Measurements from ENCODE around the gene RORC. TPM values are rescaled to one million over a fixed set of nuclear protein-coding genes. Genes with fewer than 3 reads are reported as not detected.

Gene RORC
- total RNA-seq, 1 donor from 2014 or later, result 0.94 TPM

GRCh38 chr1:151819227-151819835, 12.3 kb downstream of the RORC start:
- H3K27ac Mint-ChIP-seq, result no peak overlapping the region
- no peaks in the 10 kb centered on the region for H3K9me3 Mint-ChIP-seq
- intact Hi-C loops (cut with micrococcal nuclease), result no loop called here
- H3K27me3 Mint-ChIP-seq (ENCODE audit: low read depth), result no peaks in the 10 kb centered on the region
- H3K36me3 Mint-ChIP-seq (ENCODE audit: low read depth), result no peaks in the 10 kb centered on the region
- H3K4me1 Mint-ChIP-seq (ENCODE audit: low read depth), result peaks cover 46% of the 10 kb centered on the region
- H3K4me3 Mint-ChIP-seq (ENCODE audit: low read depth), result no peak overlapping the region
- no peak for DNase-seq (ENCODE audit: low spot score)

- peaks cover 35% of the 10 kb centered on the region for H3K4me1 Mint-ChIP-seq (ENCODE audit: low read depth)
- H3K27ac Mint-ChIP-seq, result no peak overlapping the region
- DNase-seq (ENCODE audit: low spot score), result no peak
- no peaks in the 10 kb centered on the region for H3K36me3 Mint-ChIP-seq (ENCODE audit: low read depth)
- no peaks in the 10 kb centered on the region for H3K9me3 Mint-ChIP-seq
- intact Hi-C loops (cut with micrococcal nuclease), result no loop called here
- H3K27me3 Mint-ChIP-seq (ENCODE audit: low read depth), result no peaks in the 10 kb centered on the region
- H3K4me3 Mint-ChIP-seq (ENCODE audit: low read depth), result no peak overlapping the region
Observed at GRCh38 chr1:151817353-151817730, 14.3 kb downstream of the RORC start.

DNA sequence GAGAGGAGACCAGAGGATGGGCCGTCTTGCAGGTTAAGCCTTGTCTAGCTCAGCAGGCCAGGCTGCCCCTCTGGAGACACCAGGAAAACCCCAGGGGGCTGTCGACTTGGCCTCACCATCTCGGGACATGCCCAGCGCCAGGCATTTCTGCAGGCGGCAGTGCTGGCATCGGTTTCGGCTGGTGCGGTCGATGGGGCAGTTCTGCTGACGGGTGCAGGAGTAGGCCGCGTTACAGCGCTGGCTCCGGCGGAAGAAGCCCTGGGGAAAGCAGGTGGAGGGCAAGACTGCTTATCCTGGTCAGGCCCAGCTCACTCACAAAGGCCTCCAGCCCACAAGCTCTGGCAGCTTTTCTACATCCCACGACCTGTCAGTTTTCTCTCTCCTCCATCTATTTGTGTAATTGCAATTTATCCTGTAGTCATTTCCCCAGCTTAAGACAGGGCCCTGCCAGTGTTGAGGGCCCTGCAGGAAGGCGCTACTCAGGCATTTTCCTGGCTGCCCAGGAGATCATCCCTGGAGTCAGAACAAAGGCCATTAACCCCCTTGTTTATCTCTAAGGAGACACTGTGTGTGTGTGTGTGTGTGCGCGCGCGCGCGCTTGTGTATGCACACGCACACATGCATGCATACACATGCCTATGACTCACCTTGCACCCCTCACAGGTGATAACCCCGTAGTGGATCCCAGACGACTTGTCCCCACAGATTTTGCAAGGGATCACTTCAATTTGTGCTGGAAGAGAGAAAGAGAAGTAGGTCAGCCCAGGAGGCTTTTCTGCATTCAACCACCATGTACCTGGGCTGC, 14.9 kb downstream of the RORC start:
- intact Hi-C loops (cut with micrococcal nuclease), result no loop called here
- Mint-ChIP-seq H3K27me3 (ENCODE audit: low read depth) (no peaks in the 10 kb centered on the region), H3K4me3 (ENCODE audit: low read depth) (no peak overlapping the region), H3K9me3 (no peaks in the 10 kb centered on the region), H3K4me1 (ENCODE audit: low read depth) (peaks cover 31% of the 10 kb centered on the region), H3K36me3 (ENCODE audit: low read depth) (no peaks in the 10 kb centered on the region), H3K27ac (no peak overlapping the region)
- DNase-seq (ENCODE audit: low spot score), result no peak

- Mint-ChIP-seq H3K4me3 (ENCODE audit: low read depth) (no peak overlapping the region), H3K27ac (no peak overlapping the region), H3K4me1 (ENCODE audit: low read depth) (peaks cover 21% of the 10 kb centered on the region)
Observed at GRCh38 chr1:151815716-151816327, 15.8 kb downstream of the RORC start.

GRCh38 chr1:151814971-151815545, 16.5 kb downstream of the RORC start:
- Mint-ChIP-seq H3K27ac (no peak overlapping the region), H3K27me3 (ENCODE audit: low read depth) (no peaks in the 10 kb centered on the region), H3K36me3 (ENCODE audit: low read depth) (no peaks in the 10 kb centered on the region), H3K4me3 (ENCODE audit: low read depth) (no peak overlapping the region), H3K4me1 (ENCODE audit: low read depth) (peaks cover 14% of the 10 kb centered on the region), H3K9me3 (no peaks in the 10 kb centered on the region)
- intact Hi-C loops (cut with micrococcal nuclease), result no loop called here
- DNase-seq (ENCODE audit: low spot score), result no peak

More at GRCh38 chr1:151815716-151816327, 15.8 kb downstream of the RORC start:
- no peak for DNase-seq (ENCODE audit: low spot score)
- Mint-ChIP-seq H3K36me3 (ENCODE audit: low read depth) (no peaks in the 10 kb centered on the region), H3K27me3 (ENCODE audit: low read depth) (no peaks in the 10 kb centered on the region), H3K9me3 (no peaks in the 10 kb centered on the region)
- intact Hi-C loops (cut with micrococcal nuclease), result no loop called here

DNA sequence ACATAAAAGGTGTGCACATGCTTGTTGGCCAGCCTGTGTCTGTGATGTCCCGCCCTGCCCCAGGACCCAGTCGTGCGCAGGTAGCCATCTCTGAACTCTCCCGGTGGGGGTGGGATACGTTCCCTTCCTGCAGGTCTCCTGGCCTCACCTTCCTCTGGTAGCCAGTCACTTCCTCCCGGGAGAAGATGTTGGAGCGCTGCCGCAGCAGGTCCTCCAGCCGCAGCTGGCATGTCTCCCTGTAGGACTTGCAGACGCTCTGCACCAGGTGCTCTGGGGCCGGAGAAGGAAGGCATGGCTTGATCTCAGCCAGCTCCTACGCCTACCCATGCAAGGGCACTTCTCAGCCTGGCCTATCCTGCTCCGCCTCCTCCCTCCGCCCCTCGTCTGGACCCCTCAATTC, 17.2 kb downstream of the RORC start:
- Mint-ChIP-seq H3K4me1 (ENCODE audit: low read depth) (peaks cover 12% of the 10 kb centered on the region), H3K27ac (no peak overlapping the region), H3K27me3 (ENCODE audit: low read depth) (no peaks in the 10 kb centered on the region), H3K36me3 (ENCODE audit: low read depth) (no peaks in the 10 kb centered on the region), H3K9me3 (no peaks in the 10 kb centered on the region), H3K4me3 (ENCODE audit: low read depth) (no peak overlapping the region)
- no peak for DNase-seq (ENCODE audit: low spot score)
- intact Hi-C loops (cut with micrococcal nuclease), result no loop called here

DNA sequence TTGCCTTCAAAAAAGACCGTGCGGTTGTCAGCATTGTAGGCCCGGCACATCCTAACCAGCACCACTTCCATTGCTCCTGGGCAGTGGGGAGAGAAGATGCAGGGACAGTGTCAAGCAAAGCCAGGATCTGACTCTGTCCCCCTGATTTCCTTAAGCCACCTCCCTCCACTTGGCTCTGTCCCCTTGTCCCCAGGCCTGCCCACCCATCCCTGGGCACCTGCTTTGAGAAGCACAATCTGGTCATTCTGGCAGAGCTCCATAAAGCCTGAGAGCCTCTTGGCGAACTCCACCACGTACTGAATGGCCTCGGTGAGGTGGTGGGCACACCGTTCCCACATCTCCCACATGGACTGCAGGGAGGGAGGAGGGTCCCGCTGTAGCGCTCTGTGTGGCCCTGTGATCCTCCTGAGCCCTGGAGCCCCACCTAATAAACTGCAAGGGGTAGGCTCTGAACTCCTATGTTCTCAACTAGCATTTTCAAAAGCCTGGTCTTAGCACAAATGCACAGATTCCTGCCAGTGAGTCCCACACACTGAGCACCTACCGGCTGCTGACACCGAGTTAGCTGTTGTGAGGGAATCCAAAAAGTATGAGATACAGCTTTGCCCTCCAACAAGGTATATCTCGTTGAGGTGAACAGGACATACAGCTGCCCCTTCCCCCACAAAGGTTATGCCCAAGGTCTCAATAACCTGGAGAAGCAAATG, 18.2 kb downstream of the RORC start:
- Mint-ChIP-seq H3K4me3 (ENCODE audit: low read depth) (no peak overlapping the region), H3K36me3 (ENCODE audit: low read depth) (no peaks in the 10 kb centered on the region), H3K9me3 (no peaks in the 10 kb centered on the region), H3K27ac (no peak overlapping the region), H3K4me1 (ENCODE audit: low read depth) (peaks cover 12% of the 10 kb centered on the region), H3K27me3 (ENCODE audit: low read depth) (peaks cover 5% of the 10 kb centered on the region)
- DNase-seq (ENCODE audit: low spot score), result no peak
- intact Hi-C loops (cut with micrococcal nuclease), result no loop called here

- Mint-ChIP-seq H3K4me1 (ENCODE audit: low read depth) (peaks cover 6% of the 10 kb centered on the region), H3K36me3 (ENCODE audit: low read depth) (no peaks in the 10 kb centered on the region), H3K27me3 (ENCODE audit: low read depth) (peaks cover 8% of the 10 kb centered on the region), H3K9me3 (no peaks in the 10 kb centered on the region), H3K4me3 (ENCODE audit: low read depth) (no peak overlapping the region), H3K27ac (no peak overlapping the region)
- no peak for DNase-seq (ENCODE audit: low spot score)
- intact Hi-C loops (cut with micrococcal nuclease), result no loop called here
Observed at GRCh38 chr1:151811181-151811580, 20.4 kb downstream of the RORC start.

DNA sequence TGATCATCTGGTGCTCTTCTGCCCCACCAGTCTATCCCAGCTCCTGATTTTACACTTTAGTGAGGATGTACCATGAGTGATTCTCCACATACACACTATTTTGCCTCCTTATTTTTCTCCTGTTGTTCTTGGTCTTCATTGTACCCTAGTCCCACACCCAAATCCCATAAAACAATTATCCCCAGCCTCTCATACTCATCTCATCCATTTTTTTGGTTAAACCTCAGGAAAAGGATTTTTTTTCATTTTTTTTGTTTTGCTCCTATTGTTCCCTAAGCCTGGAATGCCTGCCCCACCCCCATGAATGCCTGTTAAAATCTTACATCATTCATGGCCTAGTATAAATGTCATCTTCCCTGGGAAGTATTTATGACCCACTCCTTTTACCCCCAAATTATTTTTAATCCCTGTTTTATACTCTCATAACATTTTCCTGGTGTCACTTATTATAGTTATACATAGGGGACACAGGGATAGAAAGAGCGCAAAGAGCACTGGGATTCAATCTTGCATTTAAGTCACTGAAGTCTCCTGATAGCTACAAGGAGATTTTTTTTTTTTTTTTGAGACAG, 21.5 kb downstream of the RORC start:
- intact Hi-C loops (cut with micrococcal nuclease), result no loop called here
- Mint-ChIP-seq H3K4me3 (ENCODE audit: low read depth) (no peak overlapping the region), H3K27me3 (ENCODE audit: low read depth) (peaks cover 8% of the 10 kb centered on the region), H3K27ac (no peak overlapping the region), H3K36me3 (ENCODE audit: low read depth) (no peaks in the 10 kb centered on the region), H3K4me1 (ENCODE audit: low read depth) (no peaks in the 10 kb centered on the region), H3K9me3 (no peaks in the 10 kb centered on the region)
- no peak for DNase-seq (ENCODE audit: low spot score)

GRCh38 chr1:151809290-151809984, 22.2 kb downstream of the RORC start:
- no peaks in the 10 kb centered on the region for H3K9me3 Mint-ChIP-seq
- no peaks in the 10 kb centered on the region for H3K36me3 Mint-ChIP-seq (ENCODE audit: low read depth)
- intact Hi-C loops (cut with micrococcal nuclease), result no loop called here
- no peak for DNase-seq (ENCODE audit: low spot score)
- no peaks in the 10 kb centered on the region for H3K4me1 Mint-ChIP-seq (ENCODE audit: low read depth)
- H3K27me3 Mint-ChIP-seq (ENCODE audit: low read depth), result peaks cover 13% of the 10 kb centered on the region
- H3K4me3 Mint-ChIP-seq (ENCODE audit: low read depth), result no peak overlapping the region
- H3K27ac Mint-ChIP-seq, result no peak overlapping the region

DNA sequence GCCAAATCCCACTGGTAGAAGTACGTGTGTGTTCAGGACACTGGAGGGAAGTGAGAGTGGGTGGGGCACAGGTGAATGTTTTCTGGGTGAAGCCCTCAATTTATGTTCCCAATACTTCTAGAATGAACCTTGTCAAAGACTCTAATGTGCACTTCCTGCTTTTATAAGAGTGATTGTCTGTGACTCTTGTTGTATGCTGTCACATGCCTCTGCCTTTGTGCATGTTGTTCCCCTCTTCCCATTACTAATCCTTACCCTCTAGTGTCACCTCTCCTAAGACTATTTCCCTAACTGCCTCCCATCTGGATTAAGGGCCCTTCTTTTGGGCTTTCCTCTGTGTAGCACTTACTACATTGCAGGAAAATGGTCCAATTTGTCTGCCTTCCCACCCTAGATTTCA, 23.8 kb downstream of the RORC start:
- H3K9me3 Mint-ChIP-seq, result no peaks in the 10 kb centered on the region
- H3K27ac Mint-ChIP-seq, result no peak overlapping the region
- H3K4me1 Mint-ChIP-seq (ENCODE audit: low read depth), result no peaks in the 10 kb centered on the region
- peaks cover 13% of the 10 kb centered on the region for H3K27me3 Mint-ChIP-seq (ENCODE audit: low read depth)
- no peaks in the 10 kb centered on the region for H3K36me3 Mint-ChIP-seq (ENCODE audit: low read depth)
- H3K4me3 Mint-ChIP-seq (ENCODE audit: low read depth), result no peak overlapping the region
- no peak for DNase-seq (ENCODE audit: low spot score)
- intact Hi-C loops (cut with micrococcal nuclease), result no loop called here

DNA sequence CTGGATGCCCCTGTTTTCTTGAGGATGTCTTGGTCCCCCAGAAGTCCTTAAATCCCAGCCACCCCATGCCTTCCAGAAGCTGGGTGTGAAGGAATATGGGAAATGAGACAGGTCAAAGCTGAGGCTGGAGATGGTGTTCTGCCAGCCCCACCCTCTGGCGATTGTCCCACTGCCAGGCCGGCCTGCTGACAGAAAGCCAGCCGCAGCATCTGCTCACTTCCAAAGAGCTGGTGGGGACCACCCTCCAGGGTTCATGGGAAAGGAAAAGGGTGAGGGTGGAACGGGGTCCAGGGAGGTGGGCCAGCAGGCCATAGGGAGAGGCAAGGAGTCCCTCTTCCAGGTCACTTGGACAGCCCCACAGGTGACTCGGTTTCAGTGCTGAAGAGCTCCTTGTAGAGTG, 24.5 kb downstream of the RORC start:
- Mint-ChIP-seq H3K4me3 (ENCODE audit: low read depth) (no peak overlapping the region), H3K27ac (no peak overlapping the region), H3K4me1 (ENCODE audit: low read depth) (no peaks in the 10 kb centered on the region), H3K27me3 (ENCODE audit: low read depth) (peaks cover 13% of the 10 kb centered on the region), H3K9me3 (no peaks in the 10 kb centered on the region), H3K36me3 (ENCODE audit: low read depth) (no peaks in the 10 kb centered on the region)
- DNase-seq (ENCODE audit: low spot score), result no peak
- intact Hi-C loops (cut with micrococcal nuclease), result no loop called here
